Testis (tissue), 3 donors: ENCODE results near the gene ANXA2. TPM values are rescaled to one million over a fixed set of nuclear protein-coding genes. Genes with fewer than 3 reads are reported as not detected.
"Not testable (repeated sequence)": the region's sequence is repeated elsewhere in the genome, so short reads cannot be mapped to it uniquely, and the experiment has no call there.

Source experiments
- DNase-seq: peaks from one replicate; pipeline ENCODE4 v3.0.0-alpha.2; 2019
- H3K27ac ChIP-seq, 2 donors: fragments of 200-600 bp; sonication (generic); one replicate each; pipeline ENCODE4 v1.5.1; 2019
- H3K27me3 ChIP-seq: fragments of 200-600 bp; sonication (generic); one replicate; pipeline ENCODE4 v1.5.1; 2019
- H3K36me3 ChIP-seq: fragments of 200-600 bp; sonication (generic); one replicate; pipeline ENCODE4 v1.5.1; 2017; ENCODE audit warnings: low read depth; ENCODE audit errors: missing control alignments
- H3K4me1 ChIP-seq: fragments of 200-600 bp; sonication (generic); one replicate; pipeline ENCODE4 v1.5.1; 2019
- H3K4me3 ChIP-seq, 2 donors: fragments of 200-600 bp; sonication (generic); one replicate each; pipeline ENCODE4 v1.5.1; 2017 to 2019
- H3K9me3 ChIP-seq: fragments of 200-600 bp; sonication (generic); one replicate; pipeline ENCODE4 v1.5.1; 2017
- CTCF ChIP-seq, 3 experiments: fragments of 450-650 bp in 2 of 3; fragments of 200-600 bp in 1 of 3; sonication (generic) in 1 of 3; IDR thresholded peaks; one replicate each; pipeline ENCODE4 v1.5.1; 2016 to 2019; ENCODE audit warnings: antibody characterized with exemption in 3 of 3, mild to moderate bottlenecking in 2 of 3, moderate library complexity in 1 of 3
- POLR2A ChIP-seq: fragments of 450-650 bp; IDR thresholded peaks from one replicate; pipeline ENCODE4 v1.6.1; 2017; ENCODE audit warnings: antibody characterized with exemption, mild to moderate bottlenecking, moderate library complexity
- WGBS, 2 donors: methylation state at CpG; one replicate each; pipeline ENCODE4 v1.1.5; 2018; 5-methylcytosine and 5-hydroxymethylcytosine counted together
- intact Hi-C: fragments of 100-400 bp; cut with DNase I; formaldehyde crosslinking; loops from one replicate; pipeline ENCODE4 v1.15.1; 2023; ENCODE audit warnings: low total_unique reads
- polyA plus RNA-seq: library from polyadenylated mRNA; stranded (reverse); fragments of 350-450 nt; fragmentation: Illumina TruSeq; extraction: RNeasy Lipid Tissue Mini Kit (QIAGEN cat#74804); gene quantifications from one replicate; pipeline ENCODE4 v1.2.3, GENCODE V29; 2014; ENCODE audit warnings: low read depth, low replicate concordance; ENCODE audit not compliant: insufficient read depth
- total RNA-seq, 2 donors: library from RNA; depleted of rRNA; stranded (reverse); fragments of >200 nt; gene quantifications; one replicate each; pipeline ENCODE4 v1.2.3, GENCODE V29; 2016

The ANXA2 gene
- total and polyA plus RNA-seq, 3 donors from 2014 or later, result 199 to 388 (median 226) TPM

- TF ChIP-seq POLR2A, result no peak
- no peak for TF ChIP-seq CTCF (IDR thresholded peaks at IDR 0.05)
- 83 to 88% methylated on average over 4 of the region's 4 CpGs for WGBS, 2 donors
- intact Hi-C loops, result no loop called here
- no peak for DNase-seq
- H3K4me1 ChIP-seq, result no peaks in the 10 kb centered on the region
- H3K36me3 ChIP-seq, result no peaks in the 10 kb centered on the region
- no peaks in the 10 kb centered on the region for H3K9me3 ChIP-seq
- H3K27ac ChIP-seq, result no peak overlapping the region
- no peak overlapping the region for H3K4me3 ChIP-seq
- no peaks in the 10 kb centered on the region for H3K27me3 ChIP-seq
Observed at GRCh38 chr15:60337076-60337475, 60.7 kb downstream of the ANXA2 start.

GRCh38 chr15:60335296-60335695 is 62.5 kb downstream of the ANXA2 start:
- H3K27me3 ChIP-seq, H3K4me1 ChIP-seq, intact Hi-C loops, H3K27ac ChIP-seq, H3K36me3 ChIP-seq, DNase-seq, H3K9me3 ChIP-seq, H3K4me3 ChIP-seq: not testable (repeated sequence)
- WGBS, 2 donors, result 73 to 75% methylated on average over 4 of the region's 4 CpGs

- Histone ChIP-seq H3K27ac (no peak overlapping the region), H3K4me1 (no peaks in the 10 kb centered on the region), H3K9me3 (no peaks in the 10 kb centered on the region), H3K4me3 (no peak overlapping the region), H3K36me3 (no peaks in the 10 kb centered on the region), H3K27me3 (no peaks in the 10 kb centered on the region)
- WGBS, 2 donors, result 10 to 18% methylated on average over 7 of the region's 7 CpGs
- peak in 2 of 3 experiments; percentile 33 to 78 for TF ChIP-seq CTCF (IDR thresholded peaks at IDR 0.05)
- no peak for TF ChIP-seq POLR2A
- intact Hi-C loops, result loop anchor here (10.0 kb wide), 1 partner anchor 604 kb away; no protein-coding TSS in a partner anchor
- peak; percentile 25 for DNase-seq
Observed at GRCh38 chr15:60328852-60329443, 68.8 kb downstream of the ANXA2 start.

GRCh38 chr15:60326824-60327654 is 70.7 kb downstream of the ANXA2 start:
- no peak overlapping the region for H3K4me3 ChIP-seq
- intact Hi-C loops, result loop anchor here (10.0 kb wide), 1 partner anchor 602 kb away; no protein-coding TSS in a partner anchor
- TF ChIP-seq CTCF (IDR thresholded peaks at IDR 0.05) (peak; percentile 80 to 84 (median 82)), POLR2A (no peak)
- no peak overlapping the region for H3K27ac ChIP-seq
- DNase-seq, result peak; percentile 41
- 20 to 22% methylated on average over 5 of the region's 5 CpGs for WGBS, 2 donors
- H3K9me3 ChIP-seq, result no peaks in the 10 kb centered on the region
- H3K4me1 ChIP-seq, result no peaks in the 10 kb centered on the region
- H3K27me3 ChIP-seq, result no peaks in the 10 kb centered on the region
- H3K36me3 ChIP-seq, result no peaks in the 10 kb centered on the region

- TF ChIP-seq CTCF (IDR thresholded peaks at IDR 0.05) (no peak), POLR2A (no peak)
- intact Hi-C loops, result loop anchor here (10.0 kb wide), 1 partner anchor 602 kb away; no protein-coding TSS in a partner anchor
- no peaks in the 10 kb centered on the region for H3K4me1 ChIP-seq
- H3K27ac ChIP-seq, result no peak overlapping the region
- no peak overlapping the region for H3K4me3 ChIP-seq
- no peaks in the 10 kb centered on the region for H3K27me3 ChIP-seq
- no peaks in the 10 kb centered on the region for H3K36me3 ChIP-seq
- no peak for DNase-seq
- 26 to 40% methylated on average over 6 of the region's 6 CpGs for WGBS, 2 donors
- H3K9me3 ChIP-seq, result no peaks in the 10 kb centered on the region
Observed at GRCh38 chr15:60326343-60326742, 71.4 kb downstream of the ANXA2 start.
